HAP-1 (cell line): ENCODE data around the gene PSMD6.

Experiments used
- DNase-seq, 2 experiments: peaks; one replicate each; pipeline ENCODE4 v3.0.0-alpha.2; 2016 to 2020; ENCODE audit warnings: low spot score in 2 of 2
- H3K27me3 ChIP-seq: fragments of 250-450 bp; sonication (Bioruptor Pico); 2 replicates; pipeline ENCODE4 v1.5.1; 2020; ENCODE audit warnings: low read depth, mild to moderate bottlenecking, moderate library complexity
- H3K36me3 ChIP-seq: fragments of 250-450 bp; sonication (Bioruptor Pico); replicated peaks from 2 replicates; pipeline ENCODE4 v1.5.1; 2020; ENCODE audit warnings: mild to moderate bottlenecking
- H3K4me1 ChIP-seq: fragments of 250-450 bp; sonication (Bioruptor Pico); 2 replicates; pipeline ENCODE4 v1.5.1; 2020; ENCODE audit warnings: mild to moderate bottlenecking
- H3K4me3 ChIP-seq: fragments of 250-450 bp; sonication (Bioruptor Pico); 2 replicates; pipeline ENCODE4 v1.5.1; 2020; ENCODE audit warnings: mild to moderate bottlenecking, moderate library complexity
- H3K9me3 ChIP-seq: fragments of 250-450 bp; sonication (Bioruptor Pico); 2 replicates; pipeline ENCODE4 v1.5.1; 2020; ENCODE audit warnings: mild to moderate bottlenecking, moderate library complexity
- in situ Hi-C: fragments of 300-500 bp; cut with MboI; formaldehyde crosslinking; loops from 3 replicates; pipeline ENCODE4 v1.14.3; 2020; ENCODE audit warnings: low sequenced_read_pairs, inconsistent platforms, mixed read lengths

The PSMD6 gene

DNA sequence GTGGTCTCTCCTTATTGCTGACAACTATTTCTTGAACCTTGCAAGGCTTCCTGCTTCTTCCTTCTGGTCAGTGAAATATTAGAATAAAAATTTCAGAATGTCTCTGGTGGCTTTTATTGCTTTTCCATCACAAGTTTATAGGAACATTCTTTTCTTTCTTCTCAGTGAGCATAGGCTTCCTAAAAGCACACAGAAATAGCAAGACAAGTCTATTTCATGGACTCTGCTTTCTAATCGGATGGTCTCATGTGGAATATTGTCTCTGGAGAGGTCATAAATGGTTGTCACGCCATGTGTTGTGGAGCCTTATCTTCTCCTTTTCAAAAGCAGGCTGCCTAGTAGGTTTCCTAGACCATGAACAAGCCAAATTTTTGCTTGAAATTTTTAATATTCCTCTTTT is 9.8 kb upstream of the PSMD6 start:
- in situ Hi-C loops, result loop anchor here (10.0 kb wide), 1 partner anchor 142 kb away; no protein-coding TSS in a partner anchor

DNA sequence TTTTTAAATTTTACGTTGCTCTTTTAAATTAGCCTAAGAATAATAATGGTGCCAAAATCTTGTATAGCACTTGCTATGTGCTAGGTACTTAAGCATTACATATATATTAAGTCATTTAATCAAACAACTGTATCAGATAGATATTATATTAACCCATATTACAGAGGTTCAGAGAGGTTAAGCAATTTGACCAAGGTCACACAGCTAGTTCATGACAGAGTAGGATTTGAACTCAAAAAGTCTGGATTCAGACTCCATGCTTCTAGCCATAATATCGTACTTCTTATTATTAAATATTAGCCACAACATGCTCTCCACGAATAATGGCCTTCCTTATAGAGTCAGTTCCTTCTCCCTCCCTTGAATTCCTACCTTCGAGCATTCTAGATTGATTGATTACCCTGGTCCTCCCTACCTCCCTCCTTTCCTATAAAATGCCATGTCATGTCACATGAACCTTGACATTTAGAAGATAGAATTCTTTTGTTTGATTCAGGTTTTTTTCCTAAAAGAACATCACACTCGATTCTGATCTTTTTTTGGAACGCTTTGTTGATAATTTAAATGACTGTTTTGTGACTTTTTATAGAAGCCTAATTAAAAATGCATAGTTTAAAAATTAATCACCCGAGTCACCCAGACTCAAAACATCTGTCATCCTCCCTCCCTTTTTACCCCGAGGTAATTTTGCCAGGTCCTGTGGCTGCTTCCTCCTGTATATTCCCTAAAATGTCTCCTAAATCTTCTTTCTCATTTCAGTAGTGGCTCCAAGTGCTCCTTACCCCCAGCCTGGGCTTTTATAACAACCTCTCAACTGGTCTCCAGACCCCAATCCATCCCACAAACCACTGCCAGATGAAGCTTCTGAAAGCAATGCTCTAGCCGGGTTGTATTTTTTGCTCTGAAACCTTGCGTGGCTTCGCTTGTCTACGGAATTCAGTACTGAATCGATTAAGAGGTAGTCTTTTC is 8.5 kb upstream of the PSMD6 start:
- in situ Hi-C loops, result loop anchor here (10.0 kb wide), 1 partner anchor 143 kb away; no protein-coding TSS in a partner anchor
- no peaks in the 10 kb centered on the region; the same call in 1 of the 2 replicates for H3K27me3 ChIP-seq
- DNase-seq, result no peak
- no peak overlapping the region for H3K4me3 ChIP-seq
- no peaks in the 10 kb centered on the region for H3K9me3 ChIP-seq
- H3K4me1 ChIP-seq, result no peaks in the 10 kb centered on the region
- no peaks in the 10 kb centered on the region for H3K36me3 ChIP-seq

More for the DNA sequence above, 9.8 kb upstream of the PSMD6 start:
- H3K9me3 ChIP-seq, result no peaks in the 10 kb centered on the region
- no peak for DNase-seq
- no peaks in the 10 kb centered on the region for H3K4me1 ChIP-seq
- H3K36me3 ChIP-seq, result no peaks in the 10 kb centered on the region
- H3K4me3 ChIP-seq, result no peak overlapping the region
- no peaks in the 10 kb centered on the region for H3K27me3 ChIP-seq

GRCh38 chr3:64030741-64031140 is 7.4 kb upstream of the PSMD6 start:
- Histone ChIP-seq H3K4me1 (no peaks in the 10 kb centered on the region), H3K36me3 (no peaks in the 10 kb centered on the region), H3K4me3 (no peak overlapping the region), H3K9me3 (no peaks in the 10 kb centered on the region), H3K27me3 (no peaks in the 10 kb centered on the region; the same call in 1 of the 2 replicates)
- peak; percentile 77 to 87 for DNase-seq
- in situ Hi-C loops, result loop anchor here (10.0 kb wide), 1 partner anchor 144 kb away; no protein-coding TSS in a partner anchor

GRCh38 chr3:64029287-64029686 is 6.0 kb upstream of the PSMD6 start:
- no peaks in the 10 kb centered on the region; the same call in 1 of the 2 replicates for H3K27me3 ChIP-seq
- no peak overlapping the region for H3K4me3 ChIP-seq
- no peak for DNase-seq
- in situ Hi-C loops, result loop anchor here (5.0 to 10.0 kb wide), 2 partner anchors 376 to 453 kb away; no protein-coding TSS in a partner anchor
- no peaks in the 10 kb centered on the region for H3K4me1 ChIP-seq
- no peaks in the 10 kb centered on the region for H3K9me3 ChIP-seq
- no peaks in the 10 kb centered on the region for H3K36me3 ChIP-seq

DNA sequence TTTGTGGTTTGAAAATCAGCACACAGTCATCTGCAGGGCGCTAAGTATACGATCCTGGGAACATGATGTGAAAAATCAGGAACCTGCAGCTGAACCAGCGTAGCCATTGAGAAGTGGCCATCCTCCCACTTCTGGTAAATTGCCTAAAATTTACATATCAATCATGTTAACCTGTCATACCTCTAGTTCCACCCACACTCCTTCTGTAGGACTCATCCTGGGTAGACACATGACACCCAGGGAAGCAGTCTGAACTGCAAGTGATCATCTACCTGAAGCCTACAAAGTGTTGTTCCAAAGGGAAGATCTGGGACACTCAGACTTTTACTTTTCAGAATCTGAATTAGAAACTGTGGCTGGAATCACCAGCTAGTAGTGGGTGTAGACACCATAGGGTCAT is 5.5 kb upstream of the PSMD6 start:
- Histone ChIP-seq H3K4me1 (peaks cover 1% of the 10 kb centered on the region), H3K4me3 (no peak overlapping the region), H3K36me3 (no peaks in the 10 kb centered on the region), H3K27me3 (no peaks in the 10 kb centered on the region; the same call in 1 of the 2 replicates), H3K9me3 (no peaks in the 10 kb centered on the region)
- no peak for DNase-seq
- in situ Hi-C loops, result loop anchor here (5.0 to 10.0 kb wide), 2 partner anchors 376 to 454 kb away; no protein-coding TSS in a partner anchor

DNA sequence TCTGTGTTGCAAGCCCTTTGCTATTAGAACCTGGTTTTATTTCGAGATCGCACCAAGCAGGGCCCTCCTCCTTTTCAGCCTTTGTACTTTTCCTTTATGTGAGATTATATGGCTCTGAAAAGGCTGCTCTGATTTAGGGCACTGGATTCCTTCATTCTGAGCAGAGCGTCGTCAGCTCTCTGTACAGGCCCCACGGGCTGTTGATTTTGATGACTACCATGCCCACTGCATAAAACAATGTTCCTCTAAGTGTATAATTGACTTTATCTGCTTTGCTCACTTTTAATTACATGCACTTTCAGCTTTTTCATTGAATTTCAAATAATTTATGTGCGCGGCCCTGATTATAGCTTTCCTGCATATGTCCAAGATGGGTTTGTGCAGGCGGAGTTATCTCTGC is 4.4 kb upstream of the PSMD6 start:
- Histone ChIP-seq H3K27me3 (no peaks in the 10 kb centered on the region; the same call in 1 of the 2 replicates), H3K36me3 (no peaks in the 10 kb centered on the region; the same call in 1 of the 2 replicates), H3K4me1 (peaks cover 5% of the 10 kb centered on the region), H3K4me3 (no peak overlapping the region), H3K9me3 (no peaks in the 10 kb centered on the region)
- in situ Hi-C loops, result loop anchor here (5.0 to 10.0 kb wide), 2 partner anchors 377 to 455 kb away; no protein-coding TSS in a partner anchor
- DNase-seq, result no peak

GRCh38 chr3:64026346-64026745 is 3.1 kb upstream of the PSMD6 start:
- H3K27me3 ChIP-seq, result no peaks in the 10 kb centered on the region; the same call in 1 of the 2 replicates
- H3K4me1 ChIP-seq, result peaks cover 9% of the 10 kb centered on the region
- H3K36me3 ChIP-seq, result peaks cover 7% of the 10 kb centered on the region
- no peak for DNase-seq
- in situ Hi-C loops, result loop anchor here (5.0 to 10.0 kb wide), 2 partner anchors 378 to 456 kb away; no protein-coding TSS in a partner anchor
- no peak overlapping the region for H3K4me3 ChIP-seq
- no peaks in the 10 kb centered on the region for H3K9me3 ChIP-seq

GRCh38 chr3:64023861-64024223 is 548 bp upstream of the PSMD6 start:
- DNase-seq, result no peak
- H3K4me3 ChIP-seq, result peak overlapping the region; percentile 94
- in situ Hi-C loops, result loop anchor here (10.0 kb wide), 1 partner anchor 381 kb away; no protein-coding TSS in a partner anchor
- no peaks in the 10 kb centered on the region; the same call in 1 of the 2 replicates for H3K27me3 ChIP-seq
- H3K9me3 ChIP-seq, result no peaks in the 10 kb centered on the region
- peaks cover 29% of the 10 kb centered on the region for H3K36me3 ChIP-seq
- peaks cover 12% of the 10 kb centered on the region for H3K4me1 ChIP-seq

GRCh38 chr3:64022451-64023186 is 675 bp downstream of the PSMD6 start:
- peaks cover 41% of the 10 kb centered on the region for H3K36me3 ChIP-seq
- H3K27me3 ChIP-seq, result no peaks in the 10 kb centered on the region; the same call in 1 of the 2 replicates
- H3K4me3 ChIP-seq, result peak overlapping the region; percentile 94
- DNase-seq, result no peak
- peaks cover 12% of the 10 kb centered on the region for H3K4me1 ChIP-seq
- H3K9me3 ChIP-seq, result no peaks in the 10 kb centered on the region
- in situ Hi-C loops, result loop anchor here (10.0 kb wide), 1 partner anchor 382 kb away; no protein-coding TSS in a partner anchor

GRCh38 chr3:64021922-64022321 is 1.4 kb downstream of the PSMD6 start:
- H3K9me3 ChIP-seq, result no peaks in the 10 kb centered on the region
- peaks cover 48% of the 10 kb centered on the region for H3K36me3 ChIP-seq
- in situ Hi-C loops, result loop anchor here (10.0 kb wide), 1 partner anchor 383 kb away; no protein-coding TSS in a partner anchor
- peaks cover 12% of the 10 kb centered on the region for H3K4me1 ChIP-seq
- H3K27me3 ChIP-seq, result no peaks in the 10 kb centered on the region
- DNase-seq, result no peak
- H3K4me3 ChIP-seq, result peak overlapping the region; percentile 94

- no peak for DNase-seq
- no peak overlapping the region for H3K4me3 ChIP-seq
- in situ Hi-C loops, result loop anchor here (10.0 kb wide), 1 partner anchor 385 kb away; no protein-coding TSS in a partner anchor
- H3K4me1 ChIP-seq, result peaks cover 12% of the 10 kb centered on the region
- no peaks in the 10 kb centered on the region for H3K27me3 ChIP-seq
- H3K36me3 ChIP-seq, result peaks cover 68% of the 10 kb centered on the region
- no peaks in the 10 kb centered on the region for H3K9me3 ChIP-seq
Measured at GRCh38 chr3:64019879-64020278, 3.4 kb downstream of the PSMD6 start.

DNA sequence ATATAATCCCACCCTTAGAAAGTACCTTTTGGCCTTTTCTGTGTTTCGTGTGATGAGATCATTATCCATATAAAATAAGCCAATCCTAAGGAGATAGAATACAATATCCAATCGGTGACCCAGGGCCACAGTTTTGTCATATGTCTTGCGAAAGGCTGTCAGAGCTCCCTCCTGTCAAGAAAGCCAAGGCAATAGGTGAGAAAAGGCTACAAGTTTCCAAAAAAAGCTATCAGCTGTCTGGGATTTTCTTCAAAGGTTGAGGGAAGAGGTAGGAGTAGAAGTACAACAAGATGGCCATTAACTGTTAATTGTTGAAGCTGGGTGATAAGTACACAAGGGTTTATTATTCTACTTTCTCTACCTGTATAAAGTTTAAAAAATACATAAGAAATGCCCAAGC is 4.0 kb downstream of the PSMD6 start:
- no peaks in the 10 kb centered on the region for H3K27me3 ChIP-seq
- H3K4me3 ChIP-seq, result no peak overlapping the region
- peaks cover 12% of the 10 kb centered on the region for H3K4me1 ChIP-seq
- DNase-seq, result no peak
- peaks cover 74% of the 10 kb centered on the region for H3K36me3 ChIP-seq
- in situ Hi-C loops, result no loop called here
- H3K9me3 ChIP-seq, result no peaks in the 10 kb centered on the region

DNA sequence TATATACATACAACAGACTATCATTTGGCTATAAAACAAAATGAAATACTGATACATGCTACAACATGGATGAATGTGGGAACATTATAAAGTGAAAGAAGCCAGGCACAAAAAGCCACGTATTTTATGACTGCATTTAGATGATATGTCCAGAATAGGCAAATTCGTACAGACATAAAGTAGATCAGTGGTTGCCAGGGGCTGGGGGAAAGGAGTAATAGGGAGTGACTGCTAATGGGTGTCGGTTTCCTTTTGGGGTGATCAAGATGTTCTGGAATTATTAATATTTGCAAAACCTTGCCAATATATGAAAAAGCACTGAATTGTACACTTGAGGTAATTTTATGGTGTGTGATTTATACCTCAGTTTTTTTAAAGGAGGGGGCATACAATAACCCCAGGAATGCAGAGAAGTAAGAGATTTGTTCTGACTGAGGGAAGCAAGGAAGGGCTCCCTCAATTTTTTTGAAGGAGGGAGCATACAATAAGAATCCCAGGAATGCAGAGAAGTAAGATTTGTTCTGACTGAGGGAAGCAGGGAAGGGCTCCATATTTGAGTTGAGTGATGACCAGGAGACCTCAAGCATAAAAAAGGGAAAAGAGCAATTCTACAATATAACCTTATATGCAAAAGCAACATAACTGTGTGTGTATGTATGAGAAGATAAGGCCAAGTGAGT is 6.2 kb downstream of the PSMD6 start:
- no peaks in the 10 kb centered on the region for H3K9me3 ChIP-seq
- no peaks in the 10 kb centered on the region for H3K27me3 ChIP-seq
- peaks cover 7% of the 10 kb centered on the region for H3K4me1 ChIP-seq
- DNase-seq, result no peak
- H3K4me3 ChIP-seq, result no peak overlapping the region
- in situ Hi-C loops, result no loop called here
- H3K36me3 ChIP-seq, result peaks cover 96% of the 10 kb centered on the region
